Measurements from ENCODE around the gene SMAD6.

DNA sequence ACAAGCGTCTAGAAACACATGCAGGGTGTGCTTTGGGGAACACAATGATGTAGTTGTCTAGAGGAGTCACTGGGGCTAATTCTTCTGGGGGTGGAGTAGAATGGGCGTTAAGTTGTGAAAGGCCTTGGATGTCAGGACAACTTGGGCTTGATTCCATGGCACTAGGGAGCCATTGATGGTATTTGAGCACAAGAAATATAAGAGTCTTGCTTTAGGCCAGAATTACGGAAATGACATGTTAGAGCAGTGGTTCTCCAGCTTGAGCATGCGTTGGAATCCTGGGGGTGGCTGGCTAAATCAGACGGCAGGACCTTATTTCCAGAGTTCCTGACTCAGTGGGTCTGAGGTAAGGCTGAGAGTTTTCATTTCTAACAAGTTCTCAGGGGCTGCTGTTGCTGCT, 29.2 kb upstream of the SMAD6 start:
- TF ChIP-seq, protein P1, sequence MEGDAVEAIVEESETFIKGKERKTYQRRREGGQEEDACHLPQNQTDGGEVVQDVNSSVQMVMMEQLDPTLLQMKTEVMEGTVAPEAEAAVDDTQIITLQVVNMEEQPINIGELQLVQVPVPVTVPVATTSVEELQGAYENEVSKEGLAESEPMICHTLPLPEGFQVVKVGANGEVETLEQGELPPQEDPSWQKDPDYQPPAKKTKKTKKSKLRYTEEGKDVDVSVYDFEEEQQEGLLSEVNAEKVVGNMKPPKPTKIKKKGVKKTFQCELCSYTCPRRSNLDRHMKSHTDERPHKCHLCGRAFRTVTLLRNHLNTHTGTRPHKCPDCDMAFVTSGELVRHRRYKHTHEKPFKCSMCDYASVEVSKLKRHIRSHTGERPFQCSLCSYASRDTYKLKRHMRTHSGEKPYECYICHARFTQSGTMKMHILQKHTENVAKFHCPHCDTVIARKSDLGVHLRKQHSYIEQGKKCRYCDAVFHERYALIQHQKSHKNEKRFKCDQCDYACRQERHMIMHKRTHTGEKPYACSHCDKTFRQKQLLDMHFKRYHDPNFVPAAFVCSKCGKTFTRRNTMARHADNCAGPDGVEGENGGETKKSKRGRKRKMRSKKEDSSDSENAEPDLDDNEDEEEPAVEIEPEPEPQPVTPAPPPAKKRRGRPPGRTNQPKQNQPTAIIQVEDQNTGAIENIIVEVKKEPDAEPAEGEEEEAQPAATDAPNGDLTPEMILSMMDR (conservative IDR thresholded peaks at IDR 0.05 in 1 of 2, IDR thresholded peaks at IDR 0.05 in 1 of 2; ENCODE audit: low read depth in 1 of 2, low read length in 2 of 2) = no peak
- no peak for TF ChIP-seq EZH2 (IDR thresholded peaks at IDR 0.05; ENCODE audit: low read length, missing control alignments)

All from fibroblast of lung (primary cell).